Endothelial cell (in vitro differentiated cells): ENCODE data around the gene NANOS1. TPM values are rescaled to one million over a fixed set of nuclear protein-coding genes. Genes with fewer than 3 reads are reported as not detected.

Experiments
- DNase-seq: peaks from one replicate; pipeline ENCODE4 v3.0.0; 2021; ENCODE audit warnings: low spot score
- H3K27ac Mint-ChIP-seq: one replicate; pipeline ENCODE4 v1.8.0; 2021; ENCODE audit warnings: mixed read lengths, inconsistent platforms; ENCODE audit not compliant: unreplicated experiment
- H3K27me3 Mint-ChIP-seq: one replicate; pipeline ENCODE4 v1.8.0; 2021; ENCODE audit warnings: mild to moderate bottlenecking, moderate library complexity, mixed read lengths, inconsistent platforms; ENCODE audit not compliant: unreplicated experiment
- H3K36me3 Mint-ChIP-seq: one replicate; pipeline ENCODE4 v1.8.0; 2021; ENCODE audit warnings: mild to moderate bottlenecking, low read depth, mixed read lengths, inconsistent platforms; ENCODE audit not compliant: unreplicated experiment
- H3K4me1 Mint-ChIP-seq: one replicate; pipeline ENCODE4 v1.8.0; 2021; ENCODE audit warnings: mild to moderate bottlenecking, mixed read lengths, inconsistent platforms; ENCODE audit not compliant: unreplicated experiment
- H3K4me3 Mint-ChIP-seq: one replicate; pipeline ENCODE4 v1.8.0; 2021; ENCODE audit warnings: mild to moderate bottlenecking, mixed read lengths, inconsistent platforms; ENCODE audit not compliant: unreplicated experiment
- H3K9me3 Mint-ChIP-seq: one replicate; pipeline ENCODE4 v1.8.0; 2021; ENCODE audit warnings: mixed read lengths, inconsistent platforms; ENCODE audit not compliant: unreplicated experiment
- long read RNA-seq: library from polyadenylated mRNA; unstranded; transcript quantifications from one replicate; pipeline ENCODE4 v2.0.0, GENCODE V29; 2020; ENCODE audit not compliant: unreplicated experiment
- total RNA-seq: library from RNA; stranded (reverse); fragmentation: NEBNext Ultra II Directional; extraction: Animal tissue kit (Norgen Biotek cat#: 25700); gene quantifications from one replicate; pipeline ENCODE4 v1.2.1, GENCODE V29; 2021; ENCODE audit not compliant: unreplicated experiment
- TF ChIP-seq, protein P1 (sequence below): fragments of 200-600 bp; sonication (generic); IDR thresholded peaks from one replicate; pipeline ENCODE4 v1.5.0; 2021; ENCODE audit warnings: antibody characterized with exemption; ENCODE audit not compliant: unreplicated experiment

The NANOS1 gene
- 1.2 TPM for total RNA-seq
- long read RNA-seq: 0 reads

- Mint-ChIP-seq H3K36me3 (peaks cover 19% of the 10 kb centered on the region), H3K27ac (no peak within 1 kb of the TSS), H3K4me1 (peaks cover 3% of the 10 kb centered on the region), H3K4me3 (peak within 1 kb of the TSS; percentile 83), H3K27me3 (peaks cover 9% of the 10 kb centered on the region), H3K9me3 (no peaks in the 10 kb centered on the region)
- TF ChIP-seq, protein P1, sequence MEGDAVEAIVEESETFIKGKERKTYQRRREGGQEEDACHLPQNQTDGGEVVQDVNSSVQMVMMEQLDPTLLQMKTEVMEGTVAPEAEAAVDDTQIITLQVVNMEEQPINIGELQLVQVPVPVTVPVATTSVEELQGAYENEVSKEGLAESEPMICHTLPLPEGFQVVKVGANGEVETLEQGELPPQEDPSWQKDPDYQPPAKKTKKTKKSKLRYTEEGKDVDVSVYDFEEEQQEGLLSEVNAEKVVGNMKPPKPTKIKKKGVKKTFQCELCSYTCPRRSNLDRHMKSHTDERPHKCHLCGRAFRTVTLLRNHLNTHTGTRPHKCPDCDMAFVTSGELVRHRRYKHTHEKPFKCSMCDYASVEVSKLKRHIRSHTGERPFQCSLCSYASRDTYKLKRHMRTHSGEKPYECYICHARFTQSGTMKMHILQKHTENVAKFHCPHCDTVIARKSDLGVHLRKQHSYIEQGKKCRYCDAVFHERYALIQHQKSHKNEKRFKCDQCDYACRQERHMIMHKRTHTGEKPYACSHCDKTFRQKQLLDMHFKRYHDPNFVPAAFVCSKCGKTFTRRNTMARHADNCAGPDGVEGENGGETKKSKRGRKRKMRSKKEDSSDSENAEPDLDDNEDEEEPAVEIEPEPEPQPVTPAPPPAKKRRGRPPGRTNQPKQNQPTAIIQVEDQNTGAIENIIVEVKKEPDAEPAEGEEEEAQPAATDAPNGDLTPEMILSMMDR: no peak
- DNase-seq: peak; percentile 38
Observed at GRCh38 chr10:119029613-119030420, at the start of gene NANOS1. NANOS1 (plus strand) TSS chr10:119029714; CDS start chr10:119029802, 88 bp downstream.

GRCh38 chr10:118980135-118980865, 49.2 kb upstream of the NANOS1 start:
- Mint-ChIP-seq H3K27ac (no peak overlapping the region), H3K4me3 (no peak overlapping the region), H3K36me3 (peaks cover under 1% of the 10 kb centered on the region), H3K4me1 (peaks cover 5% of the 10 kb centered on the region), H3K9me3 (no peaks in the 10 kb centered on the region), H3K27me3 (peaks cover 6% of the 10 kb centered on the region)
- TF ChIP-seq, protein P1: no peak
- no peak for DNase-seq

GRCh38 chr10:118980870-118981269, 48.6 kb upstream of the NANOS1 start:
- H3K9me3 Mint-ChIP-seq: no peaks in the 10 kb centered on the region
- peaks cover 5% of the 10 kb centered on the region for H3K4me1 Mint-ChIP-seq
- TF ChIP-seq, protein P1: no peak
- no peaks in the 10 kb centered on the region for H3K36me3 Mint-ChIP-seq
- H3K4me3 Mint-ChIP-seq: no peak overlapping the region
- H3K27ac Mint-ChIP-seq: no peak overlapping the region
- DNase-seq: no peak
- H3K27me3 Mint-ChIP-seq: peaks cover 6% of the 10 kb centered on the region

DNA sequence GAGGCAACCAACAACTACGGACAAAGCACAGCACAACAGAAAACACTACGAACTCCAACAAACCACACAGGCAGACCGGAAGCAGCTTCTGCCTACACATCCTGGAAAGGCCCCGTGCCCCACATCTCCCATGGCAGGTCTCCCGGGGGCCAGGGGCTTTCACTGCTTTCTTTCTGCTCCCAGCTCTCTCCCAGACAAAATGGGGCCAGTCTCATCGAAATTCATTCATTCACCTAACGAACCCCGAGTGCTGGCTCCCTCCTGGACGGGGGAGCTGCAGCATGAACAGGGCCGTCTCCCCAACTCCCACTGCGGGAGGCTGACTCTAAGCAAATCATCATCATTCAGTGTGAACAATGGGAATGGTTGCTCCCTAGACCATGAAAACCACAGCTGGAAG, 47.6 kb upstream of the NANOS1 start:
- Mint-ChIP-seq H3K27me3 (peaks cover 6% of the 10 kb centered on the region), H3K9me3 (no peaks in the 10 kb centered on the region), H3K4me1 (peaks cover 5% of the 10 kb centered on the region), H3K27ac (peak overlapping the region; percentile 67), H3K4me3 (no peak overlapping the region), H3K36me3 (no peaks in the 10 kb centered on the region)
- TF ChIP-seq, protein P1: no peak
- DNase-seq: no peak
